Pulmonary artery endothelial cell (primary cell): Measurements from ENCODE around the gene NCAM2. TPM values are rescaled to one million over a fixed set of nuclear protein-coding genes. Genes with fewer than 3 reads are reported as not detected.

Experiments
- DNase-seq: peaks from one replicate; pipeline ENCODE4 v3.0.0-alpha.2; 2011; ENCODE audit warnings: low read depth, low spot score
- total RNA-seq: library from RNA; depleted of rRNA; stranded (reverse); fragments of >200 nt; gene quantifications from 2 replicates; pipeline ENCODE4 v1.2.3, GENCODE V29; 2014

The NCAM2 gene
- total RNA-seq, 1 donor from 2014 or later: 0.40 TPM

DNA sequence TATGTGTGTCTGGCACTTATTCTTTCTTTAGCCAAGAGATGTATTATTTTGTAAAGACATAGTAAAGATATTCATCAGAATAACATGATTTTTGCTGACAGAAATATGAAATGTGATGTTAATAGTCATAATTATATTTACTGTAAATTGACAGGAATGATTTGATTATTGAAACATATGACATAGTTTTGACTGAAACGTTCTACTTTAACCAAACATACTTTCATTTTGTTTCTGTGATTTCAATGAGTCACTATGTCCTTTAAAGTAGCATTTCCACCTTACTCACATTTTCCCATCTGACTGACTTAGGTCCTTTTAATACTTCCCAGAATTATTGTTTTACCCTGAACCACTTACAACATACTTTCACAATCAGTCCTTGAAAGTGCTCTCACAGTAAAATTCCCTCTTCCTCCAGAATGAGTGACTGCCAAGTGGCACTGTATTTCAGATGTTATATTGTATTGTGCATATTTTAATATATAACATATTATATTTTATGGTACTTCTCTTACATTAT lies 437.9 kb downstream of the NCAM2 start:
- DNase-seq: no peak

GRCh38 chr21:21439761-21440160 lies 441.6 kb downstream of the NCAM2 start:
- no peak for DNase-seq

- DNase-seq: no peak
Observed at GRCh38 chr21:21457077-21457476, 458.9 kb downstream of the NCAM2 start.

- DNase-seq: no peak
Observed at GRCh38 chr21:21458124-21458631, 460.0 kb downstream of the NCAM2 start.

- no peak for DNase-seq
Observed at GRCh38 chr21:21460979-21461378, 462.8 kb downstream of the NCAM2 start.

DNA sequence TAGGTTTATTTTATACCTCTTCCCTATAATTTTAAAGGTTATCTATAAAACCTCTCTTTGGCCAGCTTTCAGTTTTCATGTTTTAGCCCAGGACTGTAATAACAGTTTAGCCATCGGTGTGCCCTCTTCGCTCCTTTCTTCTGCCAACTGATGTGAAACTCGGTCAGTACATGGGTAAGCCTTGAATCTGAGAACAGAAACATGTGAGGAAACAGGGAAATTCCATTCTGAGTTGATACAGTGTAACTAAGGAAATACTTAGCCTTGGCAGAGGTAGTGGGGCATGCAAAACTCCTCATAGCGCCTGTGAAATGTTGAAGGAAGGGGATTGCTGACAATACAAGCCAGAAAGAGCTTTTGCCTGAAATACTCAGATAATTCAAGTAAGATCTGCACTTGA lies 465.2 kb downstream of the NCAM2 start:
- no peak for DNase-seq

GRCh38 chr21:21464684-21465083 lies 466.5 kb downstream of the NCAM2 start:
- no peak for DNase-seq

GRCh38 chr21:21466752-21467151 lies 468.5 kb downstream of the NCAM2 start:
- DNase-seq: no peak

DNA sequence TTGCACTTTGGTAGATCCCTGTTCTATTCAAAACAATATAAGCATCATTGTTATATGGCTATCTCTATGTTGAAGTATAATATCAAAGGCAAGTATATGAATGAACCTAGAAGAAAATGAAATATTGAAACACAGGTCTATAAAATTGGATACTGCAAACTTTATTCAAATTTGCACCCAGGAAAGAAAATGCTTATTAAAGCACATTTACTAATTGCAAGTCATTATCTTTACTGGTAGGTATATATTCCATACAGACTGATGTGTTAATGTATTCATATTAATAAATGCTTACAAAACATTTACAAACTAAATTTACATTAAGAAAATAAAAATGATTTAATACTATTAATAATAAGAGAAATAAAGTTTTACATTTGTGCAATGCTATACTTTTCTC lies 469.8 kb downstream of the NCAM2 start:
- DNase-seq: no peak

GRCh38 chr21:21481239-21481638 lies 483.0 kb downstream of the NCAM2 start:
- no peak for DNase-seq

DNA sequence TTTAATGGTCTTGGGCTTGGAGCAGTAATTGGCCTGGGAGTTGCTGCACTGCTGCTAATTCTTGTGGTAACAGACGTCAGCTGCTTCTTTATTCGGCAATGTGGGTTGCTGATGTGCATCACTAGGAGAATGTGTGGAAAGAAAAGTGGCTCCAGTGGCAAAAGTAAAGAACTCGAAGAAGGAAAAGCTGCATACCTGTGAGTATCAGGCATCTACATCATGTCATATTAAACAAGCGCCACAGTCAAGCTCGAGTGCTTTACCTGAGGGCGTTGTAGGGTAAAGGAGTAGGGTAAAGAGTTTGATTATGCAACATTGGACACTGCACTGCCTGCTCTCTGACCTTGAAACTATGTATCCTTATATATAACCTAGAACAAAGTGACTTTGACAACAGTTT lies 510.6 kb downstream of the NCAM2 start:
- no peak for DNase-seq

DNA sequence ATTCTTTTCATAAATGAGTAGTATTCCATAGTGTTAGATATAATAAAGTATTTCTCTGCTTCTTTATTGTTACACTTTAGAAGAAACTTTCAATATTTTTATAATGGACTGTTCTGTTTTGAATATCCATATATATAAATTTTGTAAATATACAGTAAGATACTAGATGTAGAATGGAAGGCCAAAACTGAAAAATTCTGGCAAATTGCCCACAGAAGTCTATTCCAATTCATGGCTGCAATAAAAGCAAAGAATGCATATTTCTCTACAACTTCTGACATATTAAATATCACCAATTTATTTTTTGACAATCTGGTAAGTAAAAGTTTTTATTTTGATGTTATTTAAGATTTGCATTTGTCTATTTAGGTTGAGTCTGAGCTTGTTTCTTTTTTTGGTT lies 532.5 kb downstream of the NCAM2 start:
- no peak for DNase-seq

DNA sequence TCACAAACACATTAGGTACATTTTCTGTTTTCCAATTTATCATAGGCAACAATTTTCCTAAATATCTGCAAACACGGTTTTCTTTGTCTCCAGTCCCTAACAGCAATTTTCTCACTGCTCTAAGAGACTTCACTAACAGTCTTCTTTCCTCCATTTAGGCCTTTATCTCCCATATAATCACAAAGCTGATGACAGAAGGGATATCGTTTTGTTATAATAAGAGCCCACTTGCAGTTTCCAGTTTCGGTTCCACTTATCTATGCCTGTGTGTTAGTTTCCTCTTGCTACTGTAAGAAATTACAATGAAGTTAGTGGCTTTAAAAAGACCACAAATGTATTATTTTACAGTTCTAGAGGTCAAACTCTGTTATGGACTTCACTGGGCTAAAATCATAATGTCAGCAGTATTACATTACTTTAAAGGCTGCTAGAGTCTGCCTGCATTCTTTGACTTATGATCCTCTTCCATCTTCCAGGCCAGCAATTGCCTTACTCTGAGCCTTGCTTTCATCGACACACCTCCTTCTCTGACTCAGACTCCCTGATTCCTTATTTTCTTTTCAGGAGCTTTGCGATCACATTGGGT lies 549.3 kb downstream of the NCAM2 start:
- no peak for DNase-seq

- DNase-seq: no peak
Observed at GRCh38 chr21:21559285-21560045, 561.3 kb downstream of the NCAM2 start.
